Left lung (tissue), 10 donors: ENCODE data around the gene GABARAP. TPM values are rescaled to one million over a fixed set of nuclear protein-coding genes. Genes with fewer than 3 reads are reported as not detected.

Experiments
- ATAC-seq: fragments of 200-7000 bp; cut with Tn5 transposase; one replicate; pipeline ENCODE4 v1.9.1; 2020; ENCODE audit warnings: moderate library complexity
- DNase-seq, 4 donors: peaks; one replicate each; pipeline ENCODE4 v3.0.0-alpha.2; 2013 to 2020
- H3K27ac ChIP-seq, 2 donors: fragments of 200-600 bp; sonication (generic) in 1 of 2; one replicate each; pipeline versions ENCODE4 v1.5.0 to v1.8.0; 2020 to 2021
- H3K27me3 ChIP-seq, 2 donors: fragments of 200-600 bp; sonication (generic) in 1 of 2; one replicate each; pipeline versions ENCODE4 v1.5.0 to v1.8.0; 2020 to 2021
- H3K36me3 ChIP-seq, 2 donors: fragments of 200-600 bp; sonication (generic) in 1 of 2; one replicate each; pipeline versions ENCODE4 v1.5.0 to v1.8.0; 2020 to 2021
- H3K4me1 ChIP-seq, 2 donors: fragments of 200-600 bp; one replicate each; pipeline ENCODE4 v1.8.0; 2021
- H3K4me3 ChIP-seq, 2 donors: fragments of 200-600 bp; sonication (generic) in 1 of 2; one replicate each; pipeline versions ENCODE4 v1.5.0 to v1.8.0; 2020 to 2021; ENCODE audit warnings: mild to moderate bottlenecking in 1 of 2
- H3K9me3 ChIP-seq, 2 donors: fragments of 200-600 bp; sonication (generic) in 1 of 2; one replicate each; pipeline versions ENCODE4 v1.5.0 to v1.8.0; 2020 to 2021
- intact Hi-C, 2 donors: fragments of 100-400 bp; cut with DNase I; formaldehyde crosslinking; loops; one replicate each; pipeline versions ENCODE4 v1.11.2 to v1.14.2; 2022
- polyA plus RNA-seq, 6 donors: library from polyadenylated mRNA; unstranded; fragments of 120-200 nt; gene quantifications; one replicate each; pipeline ENCODE4 v1.2.1, GENCODE V29; 2013; ENCODE audit not compliant: insufficient read length in 6 of 6
- total RNA-seq, 2 donors: library from RNA; stranded (reverse); fragmentation: NEBNext Ultra II Directional; extraction: Animal tissue kit (Norgen Biotek cat#: 25700); gene quantifications; one replicate each; pipeline ENCODE4 v1.2.1, GENCODE V29; 2021
- TF ChIP-seq, protein P1 (sequence below), 2 donors: fragments of 200-600 bp; sonication (generic) in 1 of 2; IDR thresholded peaks; one replicate each; pipeline versions ENCODE4 v1.5.0 to v1.8.0; 2021; ENCODE audit warnings: antibody characterized with exemption in 2 of 2
- donor health status: DM: no; HTN: yes; CAD: no.
- donor health status: DM: no; HTN: no; CAD: no.

Gene GABARAP
- total and polyA plus RNA-seq, 8 donors, result 442 to 559 (median 492) TPM

DNA sequence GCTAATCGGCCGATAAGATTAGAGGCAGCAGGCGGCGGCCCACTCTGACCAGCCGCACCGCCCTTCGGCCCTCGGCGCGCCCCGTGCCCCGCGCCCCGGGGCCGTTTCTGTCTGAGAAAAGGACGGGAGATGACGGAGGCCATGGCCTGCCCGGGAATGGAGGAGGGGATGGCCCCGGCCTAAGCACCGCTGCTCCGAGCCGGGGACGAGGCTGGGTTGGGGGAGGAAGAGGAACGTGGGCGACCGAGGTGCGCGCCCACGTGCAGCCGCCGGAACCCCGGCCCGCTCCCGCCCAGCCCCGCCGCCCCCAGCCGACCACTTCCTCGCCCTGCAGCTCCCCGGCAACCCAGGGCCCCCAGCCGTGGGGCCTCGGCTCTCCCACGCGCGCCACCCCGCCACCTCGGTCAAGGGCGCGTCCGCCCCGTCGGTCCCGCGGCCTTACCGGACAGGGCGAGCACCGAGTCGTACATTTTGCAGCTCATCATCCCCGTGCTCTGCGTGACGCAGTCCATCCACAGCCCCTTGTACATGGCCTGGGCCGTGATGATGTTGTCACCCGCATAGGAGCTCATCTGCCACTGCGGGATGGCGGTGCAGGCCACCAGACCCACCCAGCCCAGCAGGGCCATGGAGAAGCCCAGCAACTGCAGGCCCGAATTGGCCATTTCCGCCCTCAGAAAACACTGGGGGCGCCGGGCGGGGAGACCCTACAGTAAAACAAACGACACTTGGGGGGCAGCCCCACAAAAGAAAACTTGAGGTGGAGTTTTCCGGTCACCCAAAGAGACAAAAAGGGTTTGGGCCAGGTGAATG is 19.3 kb upstream of the GABARAP start:
- Histone ChIP-seq H3K27me3 (peaks cover 10 to 58% of the 10 kb centered on the region in 2 donors), H3K9me3 (no peaks in the 10 kb centered on the region), H3K4me1 (peaks cover 3 to 46% of the 10 kb centered on the region in 2 donors), H3K36me3 (peaks cover 0 to 38% of the 10 kb centered on the region in 2 donors), H3K4me3 (peak overlapping the region; percentile 56 to 59), H3K27ac (peak overlapping the region; percentile 86 to 88)
- ATAC-seq, result peak; percentile 2
- TF ChIP-seq, protein P1, sequence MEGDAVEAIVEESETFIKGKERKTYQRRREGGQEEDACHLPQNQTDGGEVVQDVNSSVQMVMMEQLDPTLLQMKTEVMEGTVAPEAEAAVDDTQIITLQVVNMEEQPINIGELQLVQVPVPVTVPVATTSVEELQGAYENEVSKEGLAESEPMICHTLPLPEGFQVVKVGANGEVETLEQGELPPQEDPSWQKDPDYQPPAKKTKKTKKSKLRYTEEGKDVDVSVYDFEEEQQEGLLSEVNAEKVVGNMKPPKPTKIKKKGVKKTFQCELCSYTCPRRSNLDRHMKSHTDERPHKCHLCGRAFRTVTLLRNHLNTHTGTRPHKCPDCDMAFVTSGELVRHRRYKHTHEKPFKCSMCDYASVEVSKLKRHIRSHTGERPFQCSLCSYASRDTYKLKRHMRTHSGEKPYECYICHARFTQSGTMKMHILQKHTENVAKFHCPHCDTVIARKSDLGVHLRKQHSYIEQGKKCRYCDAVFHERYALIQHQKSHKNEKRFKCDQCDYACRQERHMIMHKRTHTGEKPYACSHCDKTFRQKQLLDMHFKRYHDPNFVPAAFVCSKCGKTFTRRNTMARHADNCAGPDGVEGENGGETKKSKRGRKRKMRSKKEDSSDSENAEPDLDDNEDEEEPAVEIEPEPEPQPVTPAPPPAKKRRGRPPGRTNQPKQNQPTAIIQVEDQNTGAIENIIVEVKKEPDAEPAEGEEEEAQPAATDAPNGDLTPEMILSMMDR (IDR thresholded peaks at IDR 0.05), result no peak
- intact Hi-C loops, result no loop called here
- DNase-seq, result peak in 1 of 4 donors; percentile 82

DNA sequence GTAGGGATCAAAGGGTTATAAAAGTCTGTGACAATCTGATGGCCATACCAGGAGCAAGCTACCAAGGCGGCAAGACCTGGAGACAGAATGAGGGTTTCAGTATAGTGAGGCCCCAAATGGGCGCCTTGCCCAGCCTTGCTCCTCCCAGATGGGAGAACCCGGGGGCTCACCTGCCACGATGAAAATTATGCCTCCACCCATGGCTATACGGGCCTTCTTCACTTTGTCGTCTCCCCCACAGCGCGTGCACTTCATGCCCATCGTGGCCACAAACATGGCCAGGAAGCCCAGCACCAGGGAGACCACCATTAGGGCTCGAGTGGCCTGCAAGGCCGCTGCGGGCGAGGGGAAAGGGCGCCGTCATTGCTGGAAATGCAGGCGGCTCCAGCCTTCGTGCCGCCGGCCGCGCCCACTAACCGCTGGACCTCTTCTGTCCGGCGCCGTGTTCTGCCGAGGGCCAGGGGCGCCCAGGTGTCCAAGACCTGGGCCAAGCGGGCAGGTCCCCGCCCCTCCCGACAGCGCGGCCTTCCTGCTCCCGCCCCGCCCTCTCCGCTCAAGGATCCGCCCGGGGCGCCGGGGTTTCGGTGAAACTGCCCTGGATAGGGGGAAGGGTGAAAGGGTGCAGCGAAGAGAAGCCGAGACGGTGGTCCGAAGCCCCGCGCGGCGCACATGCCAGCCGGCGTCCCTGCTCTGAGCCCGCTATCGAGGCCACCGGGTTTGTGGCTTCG is 18.6 kb upstream of the GABARAP start:
- H3K4me1 ChIP-seq, result peaks cover 3 to 46% of the 10 kb centered on the region in 2 donors
- peak in 3 of 4 donors; percentile 67 to 93 (median 83) for DNase-seq
- peak overlapping the region; percentile 56 to 59 for H3K4me3 ChIP-seq
- H3K9me3 ChIP-seq, result no peaks in the 10 kb centered on the region
- TF ChIP-seq, protein P1 (IDR thresholded peaks at IDR 0.05), result no peak
- H3K36me3 ChIP-seq, result peaks cover 0 to 46% of the 10 kb centered on the region in 2 donors
- intact Hi-C loops, result no loop called here
- H3K27ac ChIP-seq, result peak overlapping the region; percentile 86 to 88
- peak; percentile 68 for ATAC-seq
- H3K27me3 ChIP-seq, result peaks cover 10 to 55% of the 10 kb centered on the region in 2 donors

DNA sequence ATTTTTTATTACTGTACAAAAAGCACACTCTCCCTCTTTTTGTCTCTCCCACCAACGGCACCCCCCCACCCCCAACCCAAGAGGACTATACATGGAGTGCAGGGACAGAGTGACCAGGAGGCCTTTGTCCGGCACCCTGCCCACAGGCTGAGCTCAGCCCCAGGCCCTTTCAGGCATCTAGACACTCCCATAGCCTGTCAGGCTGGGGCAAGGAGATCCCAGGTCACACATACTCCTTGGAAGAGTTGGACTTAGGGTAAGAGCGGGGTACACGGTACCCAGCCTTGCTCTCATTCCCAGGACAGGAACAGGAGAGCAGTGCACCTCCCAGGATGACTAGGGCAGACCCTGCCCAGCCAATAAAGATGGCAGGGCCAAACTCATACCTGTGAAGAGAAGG is 17.9 kb upstream of the GABARAP start:
- Histone ChIP-seq H3K27ac (peak overlapping the region in 1 of 2 donors; percentile 88), H3K36me3 (peaks cover 0 to 53% of the 10 kb centered on the region in 2 donors), H3K27me3 (peaks cover 10 to 49% of the 10 kb centered on the region in 2 donors), H3K4me1 (peaks cover 3 to 46% of the 10 kb centered on the region in 2 donors), H3K4me3 (peak overlapping the region; percentile 56 to 59), H3K9me3 (no peaks in the 10 kb centered on the region)
- intact Hi-C loops, result no loop called here
- ATAC-seq (no peak), DNase-seq (peak in 1 of 4 donors; percentile 25)
- TF ChIP-seq, protein P1 (IDR thresholded peaks at IDR 0.05), result no peak

DNA sequence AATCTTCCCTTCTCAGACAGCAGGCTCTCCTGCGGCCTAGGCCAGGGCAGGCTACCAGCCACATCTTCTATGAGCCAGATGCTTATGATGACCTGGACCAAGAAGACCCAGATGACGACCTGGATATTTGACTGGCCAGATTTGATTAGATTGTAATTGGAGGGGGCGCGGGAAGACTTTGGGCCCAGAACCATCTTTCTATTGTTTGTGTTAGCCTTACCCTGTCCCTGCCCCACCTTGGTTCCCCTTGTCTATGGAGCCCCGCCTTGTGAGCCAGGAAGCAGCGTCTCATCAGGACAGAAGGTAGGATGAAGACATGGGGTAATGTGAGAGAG is 17.3 kb upstream of the GABARAP start:
- peaks cover 0 to 59% of the 10 kb centered on the region in 2 donors for H3K36me3 ChIP-seq
- H3K27ac ChIP-seq, result peak overlapping the region in 1 of 2 donors; percentile 19
- H3K4me1 ChIP-seq, result peaks cover 3 to 46% of the 10 kb centered on the region in 2 donors
- peak overlapping the region in 1 of 2 donors; percentile 59 for H3K4me3 ChIP-seq
- intact Hi-C loops, result no loop called here
- H3K9me3 ChIP-seq, result no peaks in the 10 kb centered on the region
- DNase-seq, result no peak
- ATAC-seq, result no peak
- TF ChIP-seq, protein P1 (IDR thresholded peaks at IDR 0.05), result no peak
- peaks cover 10 to 43% of the 10 kb centered on the region in 2 donors for H3K27me3 ChIP-seq
